Measurements from ENCODE around the gene SLC15A4. TPM values are rescaled to one million over a fixed set of nuclear protein-coding genes. Genes with fewer than 3 reads are reported as not detected.
"Not testable (repeated sequence)": the region's sequence is repeated elsewhere in the genome, so short reads cannot be mapped to it uniquely, and the experiment has no call there.

Gene SLC15A4
- total RNA-seq, 1 experiment from 2014 or later: 29.1 TPM

GRCh38 chr12:128852885-128853599 is 29.3 kb upstream of the SLC15A4 start, which contains the start of gene GLT1D1:
TSS of gene GLT1D1 (plus strand) at chr12:128853478. CDS start at chr12:128853582, 104 bp downstream.
- H3K36me3 ChIP-seq (ENCODE audit: control insufficient read depth, insufficient read depth, low read length): no peaks in the 10 kb centered on the region
- intact Hi-C loops (cut with micrococcal nuclease; ENCODE audit: unreplicated experiment) (no loop called here), in situ Hi-C loops (cut with HindIII; ENCODE audit: low pct_unique_long_range_greater_than_20kb, low sequenced_read_pairs) (no loop called here)
- TF ChIP-seq, protein P1, sequence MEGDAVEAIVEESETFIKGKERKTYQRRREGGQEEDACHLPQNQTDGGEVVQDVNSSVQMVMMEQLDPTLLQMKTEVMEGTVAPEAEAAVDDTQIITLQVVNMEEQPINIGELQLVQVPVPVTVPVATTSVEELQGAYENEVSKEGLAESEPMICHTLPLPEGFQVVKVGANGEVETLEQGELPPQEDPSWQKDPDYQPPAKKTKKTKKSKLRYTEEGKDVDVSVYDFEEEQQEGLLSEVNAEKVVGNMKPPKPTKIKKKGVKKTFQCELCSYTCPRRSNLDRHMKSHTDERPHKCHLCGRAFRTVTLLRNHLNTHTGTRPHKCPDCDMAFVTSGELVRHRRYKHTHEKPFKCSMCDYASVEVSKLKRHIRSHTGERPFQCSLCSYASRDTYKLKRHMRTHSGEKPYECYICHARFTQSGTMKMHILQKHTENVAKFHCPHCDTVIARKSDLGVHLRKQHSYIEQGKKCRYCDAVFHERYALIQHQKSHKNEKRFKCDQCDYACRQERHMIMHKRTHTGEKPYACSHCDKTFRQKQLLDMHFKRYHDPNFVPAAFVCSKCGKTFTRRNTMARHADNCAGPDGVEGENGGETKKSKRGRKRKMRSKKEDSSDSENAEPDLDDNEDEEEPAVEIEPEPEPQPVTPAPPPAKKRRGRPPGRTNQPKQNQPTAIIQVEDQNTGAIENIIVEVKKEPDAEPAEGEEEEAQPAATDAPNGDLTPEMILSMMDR (IDR thresholded peaks at IDR 0.05): no peak
- TF ChIP-seq REST (IDR thresholded peaks at IDR 0.05; ENCODE audit: insufficient read depth in 1 of 2, low read depth in 2 of 2, low read length in 1 of 2) (no peak), TCF7L2 (IDR thresholded peaks at IDR 0.05; ENCODE audit: low read depth, low read length) (no peak)
- H3K27me3 ChIP-seq (ENCODE audit: control insufficient read depth, insufficient read depth, low read length): no peaks in the 10 kb centered on the region; the same call in 1 of the 2 replicates
- no peak within 1 kb of the TSS for H3K27ac ChIP-seq (ENCODE audit: low read length)
- CTCF ChIA-PET: no interaction called here
- DNase-seq (ENCODE audit: low read depth, low spot score) (no peak), ATAC-seq (no peak)
- H3K4me1 ChIP-seq (ENCODE audit: control insufficient read depth, insufficient read depth, low read length): no peaks in the 10 kb centered on the region
- no peak within 1 kb of the TSS for H3K4me3 ChIP-seq (ENCODE audit: low read depth in 2 of 2, low read length in 2 of 2)
- no peaks in the 10 kb centered on the region for H3K9me3 ChIP-seq (ENCODE audit: control insufficient read depth, insufficient read depth, low read depth, low read length)
- POLR2A ChIA-PET: no interaction called here
- no TSS peak for BruUV-seq (replicated peaks)

DNA sequence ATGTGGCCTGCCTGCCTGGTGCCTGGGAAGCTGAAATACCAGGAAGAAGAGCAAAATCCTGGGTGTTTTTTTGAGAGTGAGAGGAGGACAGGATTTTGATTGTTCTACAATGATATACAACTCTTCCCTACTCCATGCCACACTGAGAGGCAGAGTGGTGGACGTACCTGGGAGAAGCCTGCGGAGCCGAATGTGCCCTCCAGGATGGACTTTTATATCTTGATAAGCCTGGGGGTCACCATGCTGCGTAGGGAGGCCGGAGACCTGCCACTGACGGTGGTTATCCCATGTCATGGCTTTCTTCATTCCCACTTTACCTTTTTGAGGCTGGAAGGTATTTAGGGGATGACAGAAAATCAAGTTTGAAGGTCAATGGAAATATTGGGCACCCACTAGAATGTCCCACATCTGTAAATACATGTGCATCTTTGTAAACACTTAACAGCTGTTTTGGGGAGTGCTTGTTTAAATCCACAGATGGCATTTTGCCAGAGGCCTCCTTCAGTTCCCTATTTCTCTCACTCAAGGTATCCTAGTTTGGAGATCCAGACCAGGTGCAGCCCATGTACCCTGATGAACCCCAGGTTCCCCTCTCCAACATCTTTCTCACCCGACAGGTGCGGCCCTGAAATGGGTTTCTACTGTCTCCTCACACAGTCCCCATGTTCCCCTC is 28.4 kb upstream of the SLC15A4 start:
- TF ChIP-seq TCF7L2 (IDR thresholded peaks at IDR 0.05; ENCODE audit: low read depth, low read length): no peak
- TF ChIP-seq SIN3A (IDR thresholded peaks at IDR 0.05; ENCODE audit: borderline replicate concordance, insufficient read depth, low read depth, low read length): no peak
- no peak for TF ChIP-seq POLR2AphosphoS5 (IDR thresholded peaks at IDR 0.05; ENCODE audit: low read depth, low read length)
- TF ChIP-seq, protein P1 (IDR thresholded peaks at IDR 0.05): no peak
- TF ChIP-seq REST (IDR thresholded peaks at IDR 0.05; ENCODE audit: insufficient read depth in 1 of 2, low read depth in 2 of 2, low read length in 1 of 2): no peak
- ChIA-PET POLR2A (no interaction called here), CTCF (no interaction called here)
- no peak for DNase-seq (ENCODE audit: low read depth, low spot score)
- H3K27ac ChIP-seq (ENCODE audit: low read length): no peak overlapping the region
- in situ Hi-C loops (cut with HindIII; ENCODE audit: low pct_unique_long_range_greater_than_20kb, low sequenced_read_pairs) (no loop called here), intact Hi-C loops (cut with micrococcal nuclease; ENCODE audit: unreplicated experiment) (no loop called here)
- H3K4me3 ChIP-seq (ENCODE audit: low read depth in 2 of 2, low read length in 2 of 2): no peak overlapping the region
- no peaks in the 10 kb centered on the region for H3K9me3 ChIP-seq (ENCODE audit: control insufficient read depth, insufficient read depth, low read depth, low read length)
- no TSS peak for BruUV-seq (replicated peaks)
- no peaks in the 10 kb centered on the region; the same call in 1 of the 2 replicates for H3K27me3 ChIP-seq (ENCODE audit: control insufficient read depth, insufficient read depth, low read length)
- no peak for ATAC-seq
- H3K36me3 ChIP-seq (ENCODE audit: control insufficient read depth, insufficient read depth, low read length): no peaks in the 10 kb centered on the region
- no peaks in the 10 kb centered on the region for H3K4me1 ChIP-seq (ENCODE audit: control insufficient read depth, insufficient read depth, low read length)

- CTCF ChIA-PET; H3K4me1 ChIP-seq (ENCODE audit: control insufficient read depth, insufficient read depth, low read length); in situ Hi-C loops (cut with HindIII; ENCODE audit: low pct_unique_long_range_greater_than_20kb, low sequenced_read_pairs); H3K27ac ChIP-seq (ENCODE audit: low read length); H3K4me3 ChIP-seq (ENCODE audit: low read depth in 2 of 2, low read length in 2 of 2); H3K36me3 ChIP-seq (ENCODE audit: control insufficient read depth, insufficient read depth, low read length); H3K27me3 ChIP-seq (ENCODE audit: control insufficient read depth, insufficient read depth, low read length); BruUV-seq (replicated peaks); ATAC-seq; DNase-seq (ENCODE audit: low read depth, low spot score); intact Hi-C loops (cut with micrococcal nuclease; ENCODE audit: unreplicated experiment); H3K9me3 ChIP-seq (ENCODE audit: control insufficient read depth, insufficient read depth, low read depth, low read length): not testable (repeated sequence)
- POLR2A ChIA-PET: interaction anchor here (0.6 kb wide), 1 partner anchor 23 kb away, joined by 12 read pairs; no protein-coding TSS in a partner anchor
Measured at GRCh38 chr12:128851429-128851828, 27.7 kb upstream of the SLC15A4 start.

Data from Panc1 (cell line).